Stimulated activated effector memory CD8-positive, alpha-beta T cell treated with anti-CD3 and anti-CD28 coated beads, Interleukin-12 subunit alpha, Interleukin-12 subunit beta, amount 100 ng/mL, for 72 hours (primary cell): ENCODE results near the gene TOPBP1.
"Not testable (repeated sequence)": the region's sequence is repeated elsewhere in the genome, so short reads cannot be mapped to it uniquely, and the experiment has no call there.

Experiments
- ATAC-seq: fragments of 150-1000 bp; cut with Tn5 transposase; 2 replicates; pipeline ENCODE4 v1.10.0; 2021
- DNase-seq, 2 donors: peaks; one replicate each; pipeline ENCODE4 v3.0.0; 2021 to 2022; ENCODE audit warnings: low spot score in 2 of 2
- H3K27ac Mint-ChIP-seq: one replicate; pipeline ENCODE4 v1.8.0; 2022; ENCODE audit warnings: mild to moderate bottlenecking, mixed read lengths
- H3K36me3 Mint-ChIP-seq: one replicate; pipeline ENCODE4 v1.8.0; 2022; ENCODE audit warnings: mild to moderate bottlenecking, mixed read lengths
- H3K4me1 Mint-ChIP-seq: one replicate; pipeline ENCODE4 v1.8.0; 2022; ENCODE audit warnings: mixed read lengths
- H3K4me3 Mint-ChIP-seq: one replicate; pipeline ENCODE4 v1.8.0; 2022; ENCODE audit warnings: mild to moderate bottlenecking, mixed read lengths
- H3K9me3 Mint-ChIP-seq: one replicate; pipeline ENCODE4 v1.8.0; 2022; ENCODE audit warnings: mixed read lengths

TOPBP1 gene

GRCh38 chr3:133691273-133692107, 29.7 kb upstream of the TOPBP1 start:
- H3K27ac Mint-ChIP-seq, result no peak overlapping the region
- peak; percentile 57 for ATAC-seq
- no peak overlapping the region for H3K4me3 Mint-ChIP-seq

GRCh38 chr3:133677993-133678392, 16.3 kb upstream of the TOPBP1 start:
- not testable (repeated sequence) for ATAC-seq, H3K4me3 Mint-ChIP-seq, H3K27ac Mint-ChIP-seq

More at GRCh38 chr3:133691273-133692107, 29.7 kb upstream of the TOPBP1 start:
- no peak for DNase-seq
- Mint-ChIP-seq H3K36me3 (no peaks in the 10 kb centered on the region), H3K9me3 (no peaks in the 10 kb centered on the region), H3K4me1 (peaks cover 13% of the 10 kb centered on the region)

DNA sequence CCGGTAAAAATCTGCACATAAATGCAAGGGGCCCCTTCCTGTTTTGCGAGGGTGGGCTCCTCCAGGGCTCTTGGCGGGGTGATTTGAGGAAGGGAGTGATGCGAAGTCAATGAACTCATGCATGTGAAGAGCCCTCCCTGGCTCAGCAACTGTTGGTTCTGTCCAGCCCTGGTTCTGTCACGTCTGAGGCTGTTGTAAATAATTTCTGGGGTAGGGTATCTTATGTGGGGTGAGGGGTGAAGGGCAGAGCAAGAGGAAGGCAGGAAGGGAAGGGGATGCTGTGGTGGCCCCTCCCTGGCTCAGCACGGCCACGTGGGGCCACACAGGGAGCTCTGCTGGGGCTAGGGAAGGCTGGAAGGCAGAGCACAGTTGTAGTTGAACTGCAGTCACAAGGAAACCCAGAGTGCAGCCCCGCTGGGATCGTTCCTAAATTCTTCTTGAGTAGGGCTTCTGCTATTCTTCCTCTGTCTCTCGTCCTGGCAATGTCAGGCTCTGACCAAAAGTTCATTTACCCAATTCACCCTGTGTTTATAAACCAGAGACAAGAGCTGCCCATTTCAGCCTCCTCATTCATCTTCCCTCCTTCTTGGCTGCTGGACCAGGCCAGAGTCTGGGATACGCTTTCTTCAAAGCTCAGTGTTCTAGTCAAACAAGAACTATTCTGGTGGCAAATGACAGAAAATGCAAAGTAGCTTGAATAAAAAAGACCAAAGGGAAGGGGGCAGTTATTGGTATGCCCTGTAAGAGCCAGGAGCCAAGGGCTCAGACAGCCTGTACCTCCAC, 14.8 kb upstream of the TOPBP1 start:
- Mint-ChIP-seq H3K27ac (no peak overlapping the region), H3K9me3 (no peaks in the 10 kb centered on the region), H3K4me3 (no peak overlapping the region), H3K4me1 (peaks cover 16% of the 10 kb centered on the region), H3K36me3 (no peaks in the 10 kb centered on the region)
- peak; percentile 43 for ATAC-seq
- DNase-seq, result no peak

More at GRCh38 chr3:133677993-133678392, 16.3 kb upstream of the TOPBP1 start:
- not testable (repeated sequence) for H3K36me3 Mint-ChIP-seq, DNase-seq, H3K9me3 Mint-ChIP-seq
- peaks cover 16% of the 10 kb centered on the region for H3K4me1 Mint-ChIP-seq

GRCh38 chr3:133675631-133676335, 14.0 kb upstream of the TOPBP1 start:
- no peak for DNase-seq

GRCh38 chr3:133674290-133674919, 12.7 kb upstream of the TOPBP1 start:
- Mint-ChIP-seq H3K36me3 (no peaks in the 10 kb centered on the region), H3K27ac (no peak overlapping the region), H3K4me3 (no peak overlapping the region), H3K9me3 (no peaks in the 10 kb centered on the region), H3K4me1 (peaks cover 16% of the 10 kb centered on the region)
- no peak for DNase-seq
- ATAC-seq, result peak; percentile 26

More at GRCh38 chr3:133675631-133676335, 14.0 kb upstream of the TOPBP1 start:
- no peak overlapping the region for H3K27ac Mint-ChIP-seq
- no peaks in the 10 kb centered on the region for H3K36me3 Mint-ChIP-seq
- no peak overlapping the region for H3K4me3 Mint-ChIP-seq
- ATAC-seq, result no peak
- no peaks in the 10 kb centered on the region for H3K9me3 Mint-ChIP-seq
- H3K4me1 Mint-ChIP-seq, result peaks cover 16% of the 10 kb centered on the region

DNA sequence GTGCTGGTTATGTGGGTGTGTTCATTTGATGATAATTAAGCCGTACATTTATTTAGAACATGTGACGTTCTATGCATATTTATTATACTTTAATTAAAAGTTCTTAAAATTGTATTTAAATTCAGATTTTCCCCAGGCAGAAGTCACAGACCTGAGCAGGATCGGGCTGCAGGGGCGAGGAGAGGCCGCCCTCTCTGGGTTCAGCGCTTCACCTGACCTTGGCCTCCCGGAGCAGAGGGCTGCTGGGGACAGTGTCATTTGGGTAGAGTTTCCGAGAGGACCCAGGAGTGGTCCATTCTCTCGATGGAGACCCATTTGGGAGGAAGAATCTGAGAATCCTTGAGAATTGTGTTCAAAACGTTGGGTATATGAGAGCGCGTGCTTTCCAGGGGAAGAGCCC, 12.0 kb upstream of the TOPBP1 start:
- no peaks in the 10 kb centered on the region for H3K36me3 Mint-ChIP-seq
- DNase-seq (no peak), ATAC-seq (no peak)
- no peaks in the 10 kb centered on the region for H3K9me3 Mint-ChIP-seq
- no peak overlapping the region for H3K4me3 Mint-ChIP-seq
- peaks cover 16% of the 10 kb centered on the region for H3K4me1 Mint-ChIP-seq
- no peak overlapping the region for H3K27ac Mint-ChIP-seq

- Mint-ChIP-seq H3K4me1 (peaks cover 16% of the 10 kb centered on the region), H3K27ac (no peak overlapping the region), H3K36me3 (no peaks in the 10 kb centered on the region), H3K9me3 (no peaks in the 10 kb centered on the region), H3K4me3 (no peak overlapping the region)
- ATAC-seq, result no peak
- DNase-seq, result no peak
These were observed 10.7 kb upstream of the TOPBP1 start for GRCh38 chr3:133672461-133672860.

DNA sequence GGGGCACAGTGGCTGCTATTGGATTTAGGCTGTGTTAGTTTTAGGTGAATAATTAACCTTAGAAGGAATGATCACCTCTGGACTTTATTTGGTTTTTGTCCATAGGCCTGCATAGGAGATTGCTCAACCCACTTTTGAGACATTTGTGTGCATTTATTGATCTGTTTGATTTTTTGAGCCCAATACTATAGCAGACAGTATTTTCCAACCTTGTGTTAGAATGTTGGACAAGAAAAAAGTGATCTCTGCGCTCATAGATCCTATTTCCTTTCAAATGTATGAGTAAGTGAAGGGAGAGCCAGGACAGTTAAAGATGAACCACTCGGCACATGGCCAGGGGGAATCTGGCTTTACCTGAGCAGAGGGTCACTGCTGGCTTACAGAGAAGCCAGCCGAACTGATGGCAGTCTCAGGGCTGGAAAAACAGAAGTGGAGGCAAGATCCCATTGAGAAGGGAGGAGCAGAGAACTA, 8.8 kb upstream of the TOPBP1 start:
- H3K27ac Mint-ChIP-seq, result no peak overlapping the region

GRCh38 chr3:133669949-133670524, 8.3 kb upstream of the TOPBP1 start:
- DNase-seq (no peak), ATAC-seq (no peak)
- no peak overlapping the region for H3K27ac Mint-ChIP-seq
- peaks cover 9% of the 10 kb centered on the region for H3K4me1 Mint-ChIP-seq
- no peak overlapping the region for H3K4me3 Mint-ChIP-seq
- no peaks in the 10 kb centered on the region for H3K9me3 Mint-ChIP-seq
- no peaks in the 10 kb centered on the region for H3K36me3 Mint-ChIP-seq

More for the DNA sequence above, 8.8 kb upstream of the TOPBP1 start:
- no peak overlapping the region for H3K4me3 Mint-ChIP-seq
- no peaks in the 10 kb centered on the region for H3K9me3 Mint-ChIP-seq
- DNase-seq (no peak), ATAC-seq (no peak)
- H3K36me3 Mint-ChIP-seq, result no peaks in the 10 kb centered on the region
- H3K4me1 Mint-ChIP-seq, result peaks cover 9% of the 10 kb centered on the region

GRCh38 chr3:133667118-133667517, 5.4 kb upstream of the TOPBP1 start:
- no peak overlapping the region for H3K27ac Mint-ChIP-seq
- H3K4me1 Mint-ChIP-seq, result peaks cover 17% of the 10 kb centered on the region
- no peak for ATAC-seq
- H3K9me3 Mint-ChIP-seq, result no peaks in the 10 kb centered on the region
- DNase-seq, result no peak
- H3K4me3 Mint-ChIP-seq, result no peak overlapping the region
- H3K36me3 Mint-ChIP-seq, result peaks cover 7% of the 10 kb centered on the region

DNA sequence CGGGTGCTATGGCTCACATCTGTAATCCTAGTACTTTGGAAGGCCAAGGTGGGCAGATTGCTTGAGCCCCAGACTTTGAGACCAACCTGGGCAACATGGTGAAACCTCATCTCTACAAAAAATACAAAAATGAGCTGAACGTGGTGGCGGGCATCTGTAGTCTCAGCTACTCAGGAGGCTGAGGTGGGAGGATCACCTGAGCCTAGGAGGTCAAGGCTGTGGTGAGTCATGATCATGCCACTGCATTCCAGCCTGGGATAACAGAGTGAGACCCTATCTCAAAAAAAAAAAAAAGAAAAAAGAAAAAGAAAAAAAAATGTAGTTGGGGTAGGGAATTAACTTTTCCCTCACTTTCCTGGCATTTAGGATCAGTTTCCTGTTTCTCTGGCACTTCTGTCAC, 3.4 kb upstream of the TOPBP1 start:
- Mint-ChIP-seq H3K36me3 (peaks cover 23% of the 10 kb centered on the region), H3K4me1 (peaks cover 23% of the 10 kb centered on the region)
- not testable (repeated sequence) for H3K27ac Mint-ChIP-seq, H3K4me3 Mint-ChIP-seq, ATAC-seq, DNase-seq, H3K9me3 Mint-ChIP-seq

DNA sequence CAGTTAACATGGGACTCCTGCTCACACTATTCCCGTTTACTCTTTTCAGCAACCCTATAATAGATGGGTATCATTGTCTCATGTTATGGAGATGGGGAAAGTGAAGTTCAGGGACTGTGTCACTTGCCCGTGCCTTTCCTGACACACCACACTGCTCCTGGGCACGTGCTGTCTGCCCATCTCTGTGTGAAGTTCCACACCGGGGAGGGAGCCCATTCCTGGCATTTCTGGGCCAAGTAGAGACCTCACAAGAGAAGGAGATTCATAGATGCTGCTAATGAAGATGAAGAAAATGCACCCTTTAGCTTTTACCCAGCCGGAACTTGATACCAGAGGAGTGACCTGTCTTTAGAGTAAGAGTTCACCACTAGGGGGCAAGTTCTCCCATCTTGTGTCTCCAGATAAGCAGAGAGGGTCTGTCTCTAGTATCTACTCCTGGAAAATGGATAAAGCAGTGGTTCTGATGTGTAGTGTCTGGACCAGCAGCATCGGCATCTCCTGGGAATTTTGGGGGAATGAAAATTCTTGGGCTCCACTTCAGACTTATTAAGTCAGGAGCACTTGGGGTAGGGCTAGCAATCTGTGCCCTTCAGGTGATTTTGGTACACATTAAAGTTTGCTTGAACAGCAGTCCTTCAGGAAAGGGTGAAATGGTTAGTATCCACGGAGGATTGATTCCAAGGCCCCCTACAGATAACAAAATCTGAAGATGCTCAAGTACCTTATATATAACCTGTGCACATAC, 2.0 kb upstream of the TOPBP1 start:
- H3K4me3 Mint-ChIP-seq, result peak overlapping the region; percentile 86
- peak overlapping the region; percentile 80 for H3K27ac Mint-ChIP-seq
- peaks cover 38% of the 10 kb centered on the region for H3K36me3 Mint-ChIP-seq
- peak; percentile 5 to 66 for DNase-seq
- peak; percentile 70 for ATAC-seq
- H3K9me3 Mint-ChIP-seq, result no peaks in the 10 kb centered on the region
- H3K4me1 Mint-ChIP-seq, result peaks cover 37% of the 10 kb centered on the region

GRCh38 chr3:133662278-133662651, 524 bp upstream of the TOPBP1 start:
- Mint-ChIP-seq H3K4me1 (peaks cover 37% of the 10 kb centered on the region), H3K9me3 (no peaks in the 10 kb centered on the region), H3K27ac (peak overlapping the region; percentile 96), H3K36me3 (peaks cover 52% of the 10 kb centered on the region), H3K4me3 (peak overlapping the region; percentile 86)
- ATAC-seq (peak; percentile 79), DNase-seq (peak in 1 of 2 donors; percentile 54)

DNA sequence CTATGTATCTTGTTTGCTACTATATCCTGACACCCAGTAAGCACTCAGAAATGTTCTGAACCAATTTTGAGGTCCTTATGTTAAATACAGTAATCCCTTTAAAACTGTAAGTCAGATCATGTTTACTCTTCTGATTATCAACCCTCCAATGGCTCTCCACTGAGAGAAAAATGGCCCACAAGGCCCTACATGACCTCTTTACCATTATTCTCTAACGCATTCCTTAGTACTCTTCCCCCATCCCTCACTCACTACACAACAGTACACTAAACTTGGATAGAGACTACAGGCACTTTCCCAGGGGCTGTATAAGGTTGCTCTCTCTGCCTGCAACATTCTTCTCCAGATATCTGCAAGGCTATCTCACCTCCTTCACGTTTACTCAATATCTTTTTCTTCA, 1.9 kb downstream of the TOPBP1 start:
- DNase-seq (no peak), ATAC-seq (no peak)
- Mint-ChIP-seq H3K4me1 (peaks cover 37% of the 10 kb centered on the region), H3K9me3 (no peaks in the 10 kb centered on the region), H3K36me3 (peaks cover 77% of the 10 kb centered on the region), H3K27ac (peak overlapping the region; percentile 51), H3K4me3 (peak overlapping the region; percentile 86)
